OCI-LY1 (cell line): Measurements from ENCODE around the gene DTNB.

Source experiments
- H2AFZ ChIP-seq: fragments of 200-600 bp; sonication (generic), shearing (Covaris generic); 2 replicates; pipeline ENCODE4 v1.6.0; 2014; ENCODE audit warnings: antibody characterized with exemption, mild to moderate bottlenecking, low read length
- H3F3A ChIP-seq: fragments of 200-600 bp; sonication (generic), shearing (Covaris generic); 2 replicates; pipeline ENCODE4 v1.6.0; 2014; ENCODE audit warnings: mild to moderate bottlenecking, antibody characterized with exemption, low read length, moderate library complexity; ENCODE audit not compliant: insufficient read depth
- H3K27ac ChIP-seq: fragments of 200-600 bp; sonication (generic); 2 replicates; pipeline ENCODE4 v1.5.1; 2014; ENCODE audit warnings: low read length, mixed run types, mild to moderate bottlenecking, low read depth; ENCODE audit not compliant: poor library complexity, severe bottlenecking
- H3K27me3 ChIP-seq: fragments of 200-600 bp; sonication (generic); 2 replicates; pipeline ENCODE4 v1.6.0; 2014; ENCODE audit warnings: antibody characterized with exemption, mild to moderate bottlenecking, low read length, moderate library complexity; ENCODE audit not compliant: insufficient read depth
- H3K36me3 ChIP-seq: fragments of 200-600 bp; sonication (generic); 2 replicates; pipeline ENCODE4 v1.6.1; 2014; ENCODE audit warnings: mild to moderate bottlenecking, antibody characterized with exemption, low read length, moderate library complexity, mixed read lengths; ENCODE audit not compliant: insufficient read depth
- H3K4me1 ChIP-seq: fragments of 200-600 bp; sonication (generic); 2 replicates; pipeline ENCODE4 v1.5.1; 2014; ENCODE audit warnings: mild to moderate bottlenecking, low read length, moderate library complexity; ENCODE audit not compliant: insufficient read depth, severe bottlenecking
- H3K4me2 ChIP-seq: fragments of 200-600 bp; sonication (generic), shearing (Covaris generic); 2 replicates; pipeline ENCODE4 v1.6.1; 2014; ENCODE audit warnings: low read length
- H3K4me3 ChIP-seq: fragments of 200-600 bp; sonication (generic); 2 replicates; pipeline ENCODE4 v1.5.1; 2014; ENCODE audit warnings: low read length, low read depth, mild to moderate bottlenecking, mixed read lengths; ENCODE audit not compliant: poor library complexity, severe bottlenecking
- H3K79me2 ChIP-seq: fragments of 200-600 bp; shearing (Covaris generic); 2 replicates; pipeline ENCODE4 v1.6.1; 2016; ENCODE audit warnings: mixed run types, low read length, mixed read lengths; ENCODE audit not compliant: insufficient read depth
- H3K9ac ChIP-seq: fragments of 200-600 bp; sonication (generic), shearing (Covaris generic); 2 replicates; pipeline ENCODE4 v1.6.1; 2014; ENCODE audit warnings: mild to moderate bottlenecking, low read length, mixed read lengths
- H3K9me2 ChIP-seq: fragments of 200-600 bp; sonication (generic), shearing (Covaris generic); 2 replicates; pipeline ENCODE4 v1.6.1; 2014; ENCODE audit warnings: low read depth, mild to moderate bottlenecking, low read length, mixed read lengths
- H3K9me3 ChIP-seq: fragments of 200-600 bp; shearing (Covaris generic); 2 replicates; pipeline ENCODE4 v1.6.1; 2014; ENCODE audit warnings: low read length, mixed read lengths
- H4K20me1 ChIP-seq: fragments of 200-600 bp; sonication (generic), shearing (Covaris generic); 2 replicates; pipeline ENCODE4 v1.6.0; 2016; ENCODE audit warnings: mild to moderate bottlenecking, low read length; ENCODE audit not compliant: insufficient read depth
- CTCF ChIP-seq: fragments of 200-600 bp; sonication (generic), shearing (Covaris generic); IDR thresholded peaks from 2 replicates; pipeline ENCODE4 v1.5.1; 2017; ENCODE audit warnings: mild to moderate bottlenecking, antibody characterized with exemption, low read length, moderate library complexity, mixed read lengths
- EZH2 ChIP-seq: fragments of 200-600 bp; sonication (generic), shearing (Covaris generic); IDR thresholded peaks from 2 replicates; pipeline ENCODE4 v1.8.0; 2017; ENCODE audit warnings: borderline replicate concordance, mixed run types, mild to moderate bottlenecking, antibody characterized with exemption, low read length, moderate library complexity, mixed read lengths

Gene DTNB

GRCh38 chr2:25334482-25334881 is 338.9 kb downstream of the DTNB start:
- no peak overlapping the region for H2AFZ ChIP-seq
- no peak overlapping the region for H3K4me2 ChIP-seq
- H3K27ac ChIP-seq = no peak overlapping the region
- H3K27me3 ChIP-seq = peaks cover 8% of the 10 kb centered on the region; the same call in 1 of the 2 replicates
- no peaks in the 10 kb centered on the region for H3K9me2 ChIP-seq
- no peaks in the 10 kb centered on the region for H3K36me3 ChIP-seq
- no peaks in the 10 kb centered on the region for H3F3A ChIP-seq
- no peaks in the 10 kb centered on the region for H3K9me3 ChIP-seq
- TF ChIP-seq EZH2 = no peak
- TF ChIP-seq CTCF = no peak
- H3K9ac ChIP-seq = no peak overlapping the region
- no peak overlapping the region for H3K4me3 ChIP-seq
- H3K79me2 ChIP-seq = no peaks in the 10 kb centered on the region
- H4K20me1 ChIP-seq = no peaks in the 10 kb centered on the region
- H3K4me1 ChIP-seq = no peaks in the 10 kb centered on the region

- H3K27ac ChIP-seq = no peak overlapping the region
- H3K27me3 ChIP-seq = peaks cover 8% of the 10 kb centered on the region; the same call in 1 of the 2 replicates
- no peak overlapping the region for H2AFZ ChIP-seq
- no peaks in the 10 kb centered on the region for H3F3A ChIP-seq
- no peak for TF ChIP-seq CTCF
- TF ChIP-seq EZH2 = no peak
- H4K20me1 ChIP-seq = no peaks in the 10 kb centered on the region
- no peaks in the 10 kb centered on the region for H3K9me2 ChIP-seq
- no peaks in the 10 kb centered on the region for H3K79me2 ChIP-seq
- H3K9me3 ChIP-seq = no peaks in the 10 kb centered on the region
- no peak overlapping the region for H3K4me2 ChIP-seq
- H3K9ac ChIP-seq = no peak overlapping the region
- H3K4me1 ChIP-seq = no peaks in the 10 kb centered on the region
- H3K36me3 ChIP-seq = no peaks in the 10 kb centered on the region
- no peak overlapping the region for H3K4me3 ChIP-seq
Measured at GRCh38 chr2:25333981-25334380, 339.4 kb downstream of the DTNB start.

- H3K27me3 ChIP-seq = peaks cover 11% of the 10 kb centered on the region
- H3K9ac ChIP-seq = no peak overlapping the region
- H3K36me3 ChIP-seq = no peaks in the 10 kb centered on the region; the same call in 1 of the 2 replicates
- no peak overlapping the region for H3K4me2 ChIP-seq
- H3K4me1 ChIP-seq = no peaks in the 10 kb centered on the region
- no peak overlapping the region for H2AFZ ChIP-seq
- TF ChIP-seq CTCF = no peak
- TF ChIP-seq EZH2 = no peak
- H3F3A ChIP-seq = no peaks in the 10 kb centered on the region
- H3K27ac ChIP-seq = no peak overlapping the region
- H4K20me1 ChIP-seq = no peaks in the 10 kb centered on the region
- no peaks in the 10 kb centered on the region for H3K79me2 ChIP-seq
- H3K9me2 ChIP-seq = no peaks in the 10 kb centered on the region
- no peaks in the 10 kb centered on the region for H3K9me3 ChIP-seq
- H3K4me3 ChIP-seq = no peak overlapping the region
Measured at GRCh38 chr2:25332571-25332970, 340.8 kb downstream of the DTNB start.
